ENCODE measurements around the gene SIX4. TPM values are rescaled to one million over a fixed set of nuclear protein-coding genes. Genes with fewer than 3 reads are reported as not detected.

SIX4 gene
- total RNA-seq, 2 experiments from 2014 or later, result 2.4 to 3.1 TPM

- CTCF ChIA-PET (ENCODE audit: unreplicated experiment), result no interaction called here
- intact Hi-C loops (cut with micrococcal nuclease; ENCODE audit: unreplicated experiment), result loop anchor here (10.0 kb wide), 3 partner anchors 286 to 516 kb away; no protein-coding TSS in a partner anchor
- POLR2A ChIA-PET, result interaction anchor here (0.8 kb wide), 1 partner anchor 379 kb away, joined by 3 read pairs; no protein-coding TSS in a partner anchor
Measured at GRCh38 chr14:60738843-60739508, 14.8 kb upstream of the SIX4 start.

GRCh38 chr14:60736494-60736893 is 12.3 kb upstream of the SIX4 start:
- H3K27ac ChIP-seq (ENCODE audit: low read depth, low read length, poor library complexity, severe bottlenecking), result no peak overlapping the region
- H3K79me2 ChIP-seq (ENCODE audit: insufficient read depth, low read depth, low read length), result peaks cover 59% of the 10 kb centered on the region
- H4K20me1 ChIP-seq (ENCODE audit: insufficient read depth, low read length), result 0 out of 2 replicates have a peak, but pooled peaks cover 12% of the 10 kb centered on the region
- peak overlapping the region; percentile 80 for H3K4me2 ChIP-seq (ENCODE audit: low read length)
- H3K4me1 ChIP-seq (ENCODE audit: insufficient read depth, low read length, poor library complexity, severe bottlenecking), result peaks cover 10% of the 10 kb centered on the region
- no TSS peak for BruUV-seq (replicated peaks)
- intact Hi-C loops (cut with micrococcal nuclease; ENCODE audit: unreplicated experiment), result loop anchor here (10.0 kb wide), 3 partner anchors 288 to 518 kb away; no protein-coding TSS in a partner anchor
- POLR2A ChIA-PET, result interaction anchor here (0.6 to 2.0 kb wide), 9 partner anchors 9 to 663 kb away, joined by 3 to 6 read pairs (median 4); partner anchors contain the start of gene SIX4
- H3K36me3 ChIP-seq (ENCODE audit: insufficient read depth, low read length), result no peaks in the 10 kb centered on the region
- no peaks in the 10 kb centered on the region for H3K9me3 ChIP-seq (ENCODE audit: low read length)
- peak overlapping the region; percentile 90 for H3K4me3 ChIP-seq (ENCODE audit: low read depth, low read length, poor library complexity, severe bottlenecking)
- H3K9me2 ChIP-seq (ENCODE audit: insufficient read depth, low read length), result no peaks in the 10 kb centered on the region
- no peak overlapping the region for H2AFZ ChIP-seq (ENCODE audit: low read length)
- no peak for DNase-seq (ENCODE audit: low spot score)
- CTCF ChIA-PET (ENCODE audit: unreplicated experiment), result no interaction called here
- TF ChIP-seq CTCF (conservative IDR thresholded peaks at IDR 0.05; ENCODE audit: low read length) (no peak), EZH2phosphoT487 (IDR thresholded peaks at IDR 0.05; ENCODE audit: borderline replicate concordance, low read depth, low read length) (no peak)

More at GRCh38 chr14:60738843-60739508, 14.8 kb upstream of the SIX4 start:
- Histone ChIP-seq H4K20me1 (ENCODE audit: insufficient read depth, low read length) (0 out of 2 replicates have a peak, but pooled peaks cover 12% of the 10 kb centered on the region), H3K4me2 (ENCODE audit: low read length) (no peak overlapping the region), H3K9me2 (ENCODE audit: insufficient read depth, low read length) (no peaks in the 10 kb centered on the region), H3K4me1 (ENCODE audit: insufficient read depth, low read length, poor library complexity, severe bottlenecking) (peaks cover 10% of the 10 kb centered on the region), H3K79me2 (ENCODE audit: insufficient read depth, low read depth, low read length) (peaks cover 83% of the 10 kb centered on the region), H3K27ac (ENCODE audit: low read depth, low read length, poor library complexity, severe bottlenecking) (no peak overlapping the region), H3K36me3 (ENCODE audit: insufficient read depth, low read length) (no peaks in the 10 kb centered on the region; the same call in 1 of the 2 replicates), H3K9me3 (ENCODE audit: low read length) (peaks cover 8% of the 10 kb centered on the region; the same call in 1 of the 2 replicates), H2AFZ (ENCODE audit: low read length) (no peak overlapping the region), H3K4me3 (ENCODE audit: low read depth, low read length, poor library complexity, severe bottlenecking) (no peak overlapping the region)
- no peak for TF ChIP-seq CTCF (conservative IDR thresholded peaks at IDR 0.05; ENCODE audit: low read length)
- TF ChIP-seq EZH2phosphoT487 (IDR thresholded peaks at IDR 0.05; ENCODE audit: borderline replicate concordance, low read depth, low read length), result no peak
- BruUV-seq (replicated peaks), result no TSS peak
- no peak for DNase-seq (ENCODE audit: low spot score)

- DNase-seq (ENCODE audit: low spot score), result no peak
- H3K27ac ChIP-seq (ENCODE audit: low read depth, low read length, poor library complexity, severe bottlenecking), result no peak overlapping the region
- POLR2A ChIA-PET, result interaction anchor here (0.5 to 2.0 kb wide), 5 partner anchors 8 to 134 kb away, joined by 3 to 6 read pairs (median 5); no protein-coding TSS in a partner anchor
- no TSS peak for BruUV-seq (replicated peaks)
- intact Hi-C loops (cut with micrococcal nuclease; ENCODE audit: unreplicated experiment), result loop anchor here (1.0 to 10.0 kb wide), 5 partner anchors 79 to 519 kb away; no protein-coding TSS in a partner anchor
- peak overlapping the region; percentile 80 for H3K4me2 ChIP-seq (ENCODE audit: low read length)
- H3K36me3 ChIP-seq (ENCODE audit: insufficient read depth, low read length), result no peaks in the 10 kb centered on the region
- TF ChIP-seq CTCF (conservative IDR thresholded peaks at IDR 0.05; ENCODE audit: low read length) (no peak), EZH2phosphoT487 (IDR thresholded peaks at IDR 0.05; ENCODE audit: borderline replicate concordance, low read depth, low read length) (no peak)
- H3K9me3 ChIP-seq (ENCODE audit: low read length), result no peaks in the 10 kb centered on the region
- H4K20me1 ChIP-seq (ENCODE audit: insufficient read depth, low read length), result 0 out of 2 replicates have a peak, but pooled peaks cover 12% of the 10 kb centered on the region
- H3K9me2 ChIP-seq (ENCODE audit: insufficient read depth, low read length), result no peaks in the 10 kb centered on the region
- peaks cover 51% of the 10 kb centered on the region for H3K79me2 ChIP-seq (ENCODE audit: insufficient read depth, low read depth, low read length)
- peak overlapping the region; percentile 90 for H3K4me3 ChIP-seq (ENCODE audit: low read depth, low read length, poor library complexity, severe bottlenecking)
- CTCF ChIA-PET (ENCODE audit: unreplicated experiment), result no interaction called here
- H3K4me1 ChIP-seq (ENCODE audit: insufficient read depth, low read length, poor library complexity, severe bottlenecking), result peaks cover 10% of the 10 kb centered on the region
- peak overlapping the region; percentile 96; the same call in 1 of the 2 replicates for H2AFZ ChIP-seq (ENCODE audit: low read length)
Measured at GRCh38 chr14:60735416-60735815, 11.3 kb upstream of the SIX4 start.
